SKM-1 (cell line): ENCODE results near the gene SARS2.
"Not testable (repeated sequence)": the region's sequence is repeated elsewhere in the genome, so short reads cannot be mapped to it uniquely, and the experiment has no call there.

Experiments
- DNase-seq: peaks from one replicate; lab custom pipeline; 2025; ENCODE audit not compliant: unreplicated experiment; lab: John Stamatoyannopoulos, UW

Gene SARS2

GRCh38 chr19:38893341-38893771, 37.2 kb downstream of the SARS2 start:
- no peak for DNase-seq

- no peak for DNase-seq
These were observed 37.7 kb downstream of the SARS2 start for GRCh38 chr19:38892841-38893240.

- DNase-seq: no peak
These were observed 38.8 kb downstream of the SARS2 start for GRCh38 chr19:38891771-38892170.

- DNase-seq: no peak
These were observed 39.9 kb downstream of the SARS2 start for GRCh38 chr19:38890686-38891085.

- no peak for DNase-seq
These were observed 40.8 kb downstream of the SARS2 start for GRCh38 chr19:38889803-38890202.

- DNase-seq: no peak
These were observed 41.7 kb downstream of the SARS2 start for GRCh38 chr19:38888876-38889275.

- DNase-seq: not testable (repeated sequence)
These were observed 45.9 kb downstream of the SARS2 start for GRCh38 chr19:38884691-38885090.

- no peak for DNase-seq
These were observed 47.3 kb downstream of the SARS2 start for GRCh38 chr19:38883286-38883685.

- no peak for DNase-seq
These were observed 49.5 kb downstream of the SARS2 start for GRCh38 chr19:38880882-38881609.

- no peak for DNase-seq
These were observed 50.3 kb downstream of the SARS2 start for GRCh38 chr19:38880076-38880881.

- no peak for DNase-seq
These were observed 51.2 kb downstream of the SARS2 start for GRCh38 chr19:38879400-38879751.

- DNase-seq: no peak
These were observed 51.8 kb downstream of the SARS2 start for GRCh38 chr19:38878575-38879399.

- peak; percentile 52 for DNase-seq
These were observed 52.6 kb downstream of the SARS2 start, which contains the start of gene RINL for GRCh38 chr19:38877781-38878574. Gene RINL (minus strand): TSS chr19:38878275. CDS start chr19:38876742, 1,533 bp downstream.

- no peak for DNase-seq
These were observed 54.7 kb downstream of the SARS2 start for GRCh38 chr19:38875656-38876395.

- not testable (repeated sequence) for DNase-seq
These were observed 57.2 kb downstream of the SARS2 start for GRCh38 chr19:38873400-38873799.

- DNase-seq: no peak
These were observed 60.0 kb downstream of the SARS2 start for GRCh38 chr19:38870612-38871011.

GRCh38 chr19:38869836-38870607, 60.5 kb downstream of the SARS2 start:
- DNase-seq: no peak

- DNase-seq: no peak
These were observed 61.3 kb downstream of the SARS2 start for GRCh38 chr19:38869160-38869835.

GRCh38 chr19:38868551-38868950, 62.0 kb downstream of the SARS2 start:
- no peak for DNase-seq
